GM12878 (cell line): ENCODE results near the gene ANKRD6. TPM values are rescaled to one million over a fixed set of nuclear protein-coding genes. Genes with fewer than 3 reads are reported as not detected.

ENCODE experiments used
- ATAC-seq: fragments of 200-7000 bp; cut with Tn5 transposase; 3 replicates; pipeline ENCODE4 v1.9.1; 2020; ENCODE audit warnings: mild to moderate bottlenecking, moderate library complexity
- BruUV-seq: library from RNA; stranded (reverse); fragments of 400-500 nt; replicated peaks from 2 replicates; lab custom pipeline; 2021; lab: Mats Ljungman, UMichigan
- CTCF ChIA-PET: fragments of 300-600 bp; sonication (Branson Sonifier 250); formaldehyde crosslinking; extraction: SDS; loops from one replicate; lab custom pipeline; 2021; ENCODE audit warnings: inconsistent platforms; lab: Yijun Ruan, JAX
- POLR2A ChIA-PET: fragments of 350-600 bp; formaldehyde crosslinking; extraction: SDS; loops from one replicate; lab custom pipeline; 2021; ENCODE audit warnings: inconsistent platforms; lab: Charles Lee
- RAD21 ChIA-PET: fragments of 300-600 bp; sonication (Branson Sonifier 250); formaldehyde crosslinking; loops from one replicate; lab custom pipeline; 2023; ENCODE audit warnings: antibody characterized with exemption; ENCODE audit not compliant: unreplicated experiment; lab: Charles Lee
- SMC1A ChIA-PET: fragments of 300-600 bp; sonication (Branson Sonifier 250); formaldehyde crosslinking; loops from one replicate; lab custom pipeline; 2023; ENCODE audit not compliant: unreplicated experiment, uncharacterized antibody; lab: Charles Lee
- DNase-seq: peaks from one replicate; pipeline ENCODE4 v3.0.0-alpha.2; 2011; ENCODE audit warnings: low read depth, low spot score
- FAIRE-seq: peaks from 3 replicates; lab custom pipeline; 2011; peaks lifted over from hg19 to GRCh38; lab: Jason Lieb, UNC
- H2AFZ ChIP-seq: 2 replicates; pipeline ENCODE4 v1.6.0; 2011; ENCODE audit warnings: low read depth, low read length, control low read depth; ENCODE audit not compliant: control insufficient read depth
- H3K27ac ChIP-seq: 2 replicates; pipeline ENCODE4 v1.5.1; 2011; ENCODE audit warnings: control low read depth; ENCODE audit not compliant: control insufficient read depth, insufficient read depth
- H3K27me3 ChIP-seq, 2 experiments: replicated peaks in 1 of 2; 2 replicates each; pipeline versions ENCODE4 v1.6.0 to v1.6.1; 2011; ENCODE audit warnings: low read length in 1 of 2; ENCODE audit not compliant: control insufficient read depth in 2 of 2, insufficient read depth in 2 of 2
- H3K36me3 ChIP-seq, 2 experiments: 2 replicates each; pipeline ENCODE4 v1.5.1; 2011; ENCODE audit warnings: low read length in 1 of 2; ENCODE audit not compliant: control insufficient read depth in 2 of 2, insufficient read depth in 2 of 2
- H3K4me1 ChIP-seq: 2 replicates; pipeline ENCODE4 v1.6.1; 2011; ENCODE audit warnings: mild to moderate bottlenecking, low read length, moderate library complexity, mixed read lengths; ENCODE audit not compliant: control insufficient read depth, insufficient read depth
- H3K4me2 ChIP-seq: 2 replicates; pipeline ENCODE4 v1.6.0; 2011; ENCODE audit warnings: control low read depth; ENCODE audit not compliant: control insufficient read depth, insufficient read depth
- H3K4me3 ChIP-seq: fragments of 200-600 bp; sonication (generic); 2 replicates; pipeline ENCODE4 v1.5.1; 2016
- H3K79me2 ChIP-seq: 2 replicates; pipeline ENCODE4 v1.6.0; 2011; ENCODE audit warnings: low read length; ENCODE audit not compliant: control insufficient read depth, insufficient read depth
- H3K9ac ChIP-seq: 2 replicates; pipeline ENCODE4 v1.8.0; 2011; ENCODE audit warnings: low read length, control low read depth, mixed read lengths; ENCODE audit not compliant: control insufficient read depth, insufficient read depth
- H3K9me3 ChIP-seq: replicated peaks from 3 replicates; pipeline ENCODE4 v1.5.1; 2011; ENCODE audit warnings: mild to moderate bottlenecking, low read length; ENCODE audit not compliant: control insufficient read depth, insufficient read depth
- H4K20me1 ChIP-seq: 2 replicates; pipeline ENCODE4 v1.6.0; 2011; ENCODE audit not compliant: control insufficient read depth, insufficient read depth
- EP300 ChIP-seq, 2 experiments: fragments of 150-350 bp in 1 of 2; IDR thresholded peaks; 2 replicates each; pipeline ENCODE4 v1.6.1; 2011 to 2012; ENCODE audit warnings: low read depth in 2 of 2, low read length in 2 of 2, borderline replicate concordance in 1 of 2, improper control_type of control experiment in 1 of 2, inconsistent platforms in 1 of 2; ENCODE audit not compliant: control insufficient read depth in 1 of 2
- JUND ChIP-seq: IDR thresholded peaks from 2 replicates; pipeline ENCODE4 v1.6.1; 2012; ENCODE audit warnings: low read depth, mild to moderate bottlenecking, low read length, improper control_type of control experiment, moderate library complexity
- RB1 ChIP-seq: fragments of 450-650 bp; formaldehyde crosslinking; IDR thresholded peaks from 2 replicates; pipeline ENCODE4 v1.6.1; 2017; ENCODE audit warnings: mild to moderate bottlenecking, borderline replicate concordance
- SP1 ChIP-seq: IDR thresholded peaks from one replicate; pipeline ENCODE4 v1.6.1; 2011; ENCODE audit warnings: low read depth, low read length
- STAT3 ChIP-seq: IDR thresholded peaks from 2 replicates; pipeline ENCODE4 v1.6.1; 2011; ENCODE audit warnings: low read depth, low read length, improper control_type of control experiment
- WGBS: methylation state at CpG from one replicate; pipeline ENCODE4 v1.1.6; 2016; ENCODE audit warnings: low lambda C conversion rate; ENCODE audit not compliant: insufficient replicate concordance, insufficient coverage; ENCODE audit errors: missing lambda C conversion rate; 5-methylcytosine and 5-hydroxymethylcytosine counted together
- in situ Hi-C: fragments of 300-500 bp; cut with MboI; formaldehyde crosslinking; loops from 9 replicates; pipeline ENCODE4 v1.14.3; 2018; ENCODE audit warnings: mixed read lengths
- intact Hi-C: fragments of 100-400 bp; cut with micrococcal nuclease; formaldehyde crosslinking; loops from one replicate; pipeline ENCODE4 v1.14.2; 2022; ENCODE audit not compliant: unreplicated experiment
- polyA plus RNA-seq, 11 experiments: library from polyadenylated mRNA; depleted of rRNA in 4 of 11; unstranded in 6 of 11; stranded (reverse) in 5 of 11; fragments of >200 nt; fragmentation: Nextera tagmentation in 4 of 11; fragmentation: Illumina TruSeq in 1 of 11; extraction: Ambion mirVana in 4 of 11; extraction: Trizol in 1 of 11; gene quantifications; 1 replicate in 1 of 11; 2 replicates in 10 of 11; pipeline versions ENCODE4 v1.2.1 to v1.2.3, GENCODE V29; 2011 to 2016; ENCODE audit warnings: inconsistent platforms in 2 of 11, missing spikeins in 2 of 11, low read depth in 1 of 11
- total RNA-seq, 4 experiments: library from RNA; depleted of rRNA in 3 of 4; stranded (reverse); fragments of >200 nt in 3 of 4; fragmentation: Illumina TruSeq in 1 of 4; extraction: Trizol in 1 of 4; gene quantifications; 2 replicates each; pipeline versions ENCODE4 v1.2.1 to v1.2.3, GENCODE V29; 2013 to 2021
- TF ChIP-seq, protein P1 (sequence below): IDR thresholded peaks from 2 replicates; pipeline ENCODE4 v1.6.1; 2012; ENCODE audit warnings: low read depth, low read length, improper control_type of control experiment

Gene ANKRD6
- total and polyA plus RNA-seq, 10 of the 15 experiments (the other 5 are each of a cell fraction or from before 2014, with no cell fraction given) = 0.03 to 0.90 (median 0.38) TPM

DNA sequence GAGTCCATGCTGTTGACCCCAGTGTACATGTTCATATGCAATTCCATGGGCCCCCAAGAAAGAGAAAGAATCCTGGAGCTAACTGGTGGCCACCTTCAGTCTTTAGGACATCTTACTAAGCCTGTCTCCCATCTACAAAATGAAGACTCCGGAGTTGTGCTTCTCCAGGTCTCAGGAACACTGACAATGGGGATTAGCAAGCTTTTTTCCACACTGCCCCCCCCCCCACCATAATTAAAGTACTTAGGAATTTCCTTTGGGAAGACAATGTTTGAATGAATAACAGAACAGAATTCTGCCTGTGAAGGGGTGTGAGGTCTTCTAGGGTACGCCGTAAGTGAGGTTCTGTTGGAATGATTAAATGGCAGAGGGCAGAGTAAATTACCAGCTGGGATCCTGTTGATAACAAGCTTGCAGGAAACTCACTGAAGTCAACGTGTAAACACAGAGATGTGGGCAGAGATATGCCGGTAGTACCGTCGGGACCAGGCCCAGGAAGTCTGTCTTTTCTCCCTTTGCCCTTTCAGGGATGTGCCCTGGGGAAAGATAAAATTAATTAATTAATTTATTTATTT, 63.1 kb downstream of the ANKRD6 start:
- H3K9ac ChIP-seq = no peak overlapping the region
- no peak overlapping the region for H3K27ac ChIP-seq
- H3K9me3 ChIP-seq = no peaks in the 10 kb centered on the region
- no peak for FAIRE-seq
- H3K79me2 ChIP-seq = no peaks in the 10 kb centered on the region
- no peaks in the 10 kb centered on the region for H4K20me1 ChIP-seq
- H3K4me2 ChIP-seq = no peak overlapping the region
- DNase-seq = no peak
- POLR2A ChIA-PET = no interaction called here
- 70% methylated on average over 7 of the region's 7 CpGs for WGBS
- TF ChIP-seq STAT3 = no peak
- H3K27me3 ChIP-seq = no peaks in the 10 kb centered on the region
- no peaks in the 10 kb centered on the region for H3K4me1 ChIP-seq
- no peak for ATAC-seq
- intact Hi-C loops (no loop called here), in situ Hi-C loops (no loop called here)
- BruUV-seq = no TSS peak
- RAD21 ChIA-PET = interaction anchor here (1.0 kb wide), 1 partner anchor 982 kb away, joined by 4 read pairs; no protein-coding TSS in a partner anchor
- H3K4me3 ChIP-seq = no peak overlapping the region
- SMC1A ChIA-PET = no interaction called here
- CTCF ChIA-PET = no interaction called here
- no peak overlapping the region for H2AFZ ChIP-seq
- H3K36me3 ChIP-seq = no peaks in the 10 kb centered on the region

DNA sequence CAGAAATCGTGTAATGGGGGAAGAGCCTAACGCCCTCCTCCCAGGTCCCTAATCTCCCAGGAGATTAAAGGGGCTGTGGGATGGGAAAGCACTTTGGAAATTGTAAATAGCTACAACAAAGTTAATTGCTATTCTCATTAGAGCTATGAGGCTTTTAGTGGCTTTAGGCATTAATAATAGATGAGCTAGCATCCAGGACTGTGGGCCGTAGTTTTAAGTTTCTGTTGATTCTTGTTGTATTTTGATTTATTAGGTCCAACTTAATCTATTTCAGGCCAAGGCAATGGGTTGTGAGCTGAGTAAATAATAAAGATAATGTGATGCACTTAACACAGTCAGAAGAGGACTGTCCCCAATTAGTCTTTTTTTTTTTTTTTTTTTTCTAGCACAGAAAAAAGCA, 67.7 kb downstream of the ANKRD6 start:
- ChIA-PET POLR2A (no interaction called here), RAD21 (no interaction called here), CTCF (interaction anchor here (0.6 kb wide), 1 partner anchor 69 kb away, joined by 3 read pairs; no protein-coding TSS in a partner anchor)
- no peak overlapping the region for H3K4me3 ChIP-seq
- H3K9ac ChIP-seq = no peak overlapping the region
- BruUV-seq = no TSS peak
- H4K20me1 ChIP-seq = no peaks in the 10 kb centered on the region
- no peak overlapping the region for H3K27ac ChIP-seq
- FAIRE-seq (no peak), ATAC-seq (no peak), DNase-seq (no peak)
- 71% methylated on average over 3 of the region's 3 CpGs for WGBS
- no peaks in the 10 kb centered on the region for H3K9me3 ChIP-seq
- no peaks in the 10 kb centered on the region for H3K79me2 ChIP-seq
- intact Hi-C loops = no loop called here
- TF ChIP-seq RB1 (no peak), EP300 (IDR thresholded peaks at IDR 0.05; ENCODE audit: borderline replicate concordance in 1 of 2, control insufficient read depth in 1 of 2, low read depth in 2 of 2, low read length in 2 of 2) (no peak), SP1 (no peak), JUND (no peak)
- TF ChIP-seq, protein P1, sequence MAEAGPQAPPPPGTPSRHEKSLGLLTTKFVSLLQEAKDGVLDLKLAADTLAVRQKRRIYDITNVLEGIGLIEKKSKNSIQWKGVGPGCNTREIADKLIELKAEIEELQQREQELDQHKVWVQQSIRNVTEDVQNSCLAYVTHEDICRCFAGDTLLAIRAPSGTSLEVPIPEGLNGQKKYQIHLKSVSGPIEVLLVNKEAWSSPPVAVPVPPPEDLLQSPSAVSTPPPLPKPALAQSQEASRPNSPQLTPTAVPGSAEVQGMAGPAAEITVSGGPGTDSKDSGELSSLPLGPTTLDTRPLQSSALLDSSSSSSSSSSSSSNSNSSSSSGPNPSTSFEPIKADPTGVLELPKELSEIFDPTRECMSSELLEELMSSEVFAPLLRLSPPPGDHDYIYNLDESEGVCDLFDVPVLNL = no peak
- TF ChIP-seq, all 136 proteins: peak for 0
- in situ Hi-C loops = no loop called here
- SMC1A ChIA-PET = no interaction called here
- Histone ChIP-seq H3K36me3 (no peaks in the 10 kb centered on the region), H3K4me2 (no peak overlapping the region), H2AFZ (no peak overlapping the region), H3K27me3 (no peaks in the 10 kb centered on the region), H3K4me1 (no peaks in the 10 kb centered on the region)
